ENCODE measurements around the gene LSM5. TPM values are rescaled to one million over a fixed set of nuclear protein-coding genes. Genes with fewer than 3 reads are reported as not detected.

Gene LSM5
- total and polyA plus RNA-seq, 9 of the 15 experiments (the other 6 are each of a cell fraction or from before 2014, with no cell fraction given), result 36.3 to 620 (median 186) TPM

DNA sequence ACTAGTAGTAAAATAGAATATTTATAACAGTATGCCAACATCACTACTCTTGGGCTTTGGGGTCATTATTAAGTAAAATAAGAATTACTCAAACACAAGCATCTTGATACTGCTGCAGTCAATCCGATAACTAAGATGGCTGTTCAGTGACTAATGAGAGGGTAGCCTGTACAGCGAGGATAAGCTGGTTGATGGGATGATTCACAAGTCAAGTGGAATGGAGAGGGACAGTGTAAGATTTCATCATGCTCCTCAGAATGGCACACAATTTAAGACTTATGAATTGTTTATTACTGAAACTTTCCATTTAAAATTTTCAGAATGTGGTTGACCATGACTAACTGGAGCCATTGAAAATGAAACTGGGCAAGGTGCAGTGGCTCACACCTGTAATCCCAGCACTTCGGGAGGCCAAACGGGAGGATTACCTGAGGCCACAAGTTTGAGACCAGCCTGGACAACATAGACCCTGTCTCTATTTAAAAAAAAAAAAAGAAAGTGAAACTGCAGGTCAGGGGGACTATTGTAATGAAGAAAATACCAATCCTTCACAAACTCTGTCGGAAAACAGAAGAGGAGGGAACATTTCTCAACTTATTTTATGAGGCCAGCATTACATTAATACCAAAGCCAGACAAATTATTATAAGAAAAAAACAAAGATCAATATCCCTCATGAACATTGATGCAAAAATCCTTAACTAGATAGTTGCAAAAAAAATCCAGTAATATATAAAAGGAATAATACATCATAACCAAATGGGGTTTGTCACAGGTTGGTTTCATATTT is 16.3 kb upstream of the LSM5 start (continued):
- TF ChIP-seq XRCC4 (IDR thresholded peaks at IDR 0.05; ENCODE audit: extremely low read depth, insufficient read depth, insufficient read length) (no peak), IRF9 (tag; IDR thresholded peaks at IDR 0.05) (peak; percentile 97), POLR2H (tag; IDR thresholded peaks at IDR 0.05; ENCODE audit: low read depth) (peak; percentile 76), MYNN (IDR thresholded peaks at IDR 0.05) (0 out of 2 replicates have a peak, but pooled peaks have one; percentile 35), MYNN (CRISPR knock-in tag; IDR thresholded peaks at IDR 0.05) (no peak), ZNF408 (CRISPR knock-in tag; IDR thresholded peaks at IDR 0.05; ENCODE audit: low read depth) (no peak), KLF6 (CRISPR knock-in tag; IDR thresholded peaks at IDR 0.05; ENCODE audit: borderline replicate concordance) (no peak; the same call in 1 of the 2 replicates), CBX3 (IDR thresholded peaks at IDR 0.05; ENCODE audit: borderline replicate concordance in 1 of 2, low read length in 2 of 2) (peak in 1 of 2 experiments; percentile 51; a peak in 1 of 3 replicates), ESRRB (CRISPR knock-in tag; IDR thresholded peaks at IDR 0.05; ENCODE audit: borderline replicate concordance) (no peak), HDAC3 (IDR thresholded peaks at IDR 0.05; ENCODE audit: borderline replicate concordance, partially characterized antibody) (peak; percentile 70), HDAC1 (IDR thresholded peaks at IDR 0.05) (peak in 1 of 2 experiments; percentile 41; a peak in 1 of 4 replicates), KLF1 (tag; IDR thresholded peaks at IDR 0.05) (0 out of 2 replicates have a peak, but pooled peaks have one; percentile 35), HINFP (tag; conservative IDR thresholded peaks at IDR 0.05; ENCODE audit: low read depth) (no peak), ZNF766 (CRISPR knock-in tag; conservative IDR thresholded peaks at IDR 0.05) (peak; percentile 61; the same call in 1 of the 2 replicates), NBN (IDR thresholded peaks at IDR 0.05; ENCODE audit: low read depth) (peak; percentile 70), NFATC3 (IDR thresholded peaks at IDR 0.05) (no peak; the same call in 1 of the 2 replicates), CXXC5 (CRISPR knock-in tag; IDR thresholded peaks at IDR 0.05) (peak; percentile 52; the same call in 1 of the 2 replicates), PHB2 (IDR thresholded peaks at IDR 0.05; ENCODE audit: low read depth) (no peak), HNRNPL (IDR thresholded peaks at IDR 0.05; ENCODE audit: low read depth, low read length) (no peak), ZC3H8 (IDR thresholded peaks at IDR 0.05) (no peak), FOXA1 (IDR thresholded peaks at IDR 0.05; ENCODE audit: borderline replicate concordance) (no peak), E2F3 (CRISPR knock-in tag; IDR thresholded peaks at IDR 0.05) (no peak), ZNF232 (CRISPR knock-in tag; IDR thresholded peaks at IDR 0.05) (no peak), HIVEP1 (CRISPR knock-in tag; IDR thresholded peaks at IDR 0.05) (no peak), POU5F1 (IDR thresholded peaks at IDR 0.05; ENCODE audit: borderline replicate concordance, low read depth, low read length, partially characterized antibody) (no peak), FOSL1 (tag; conservative IDR thresholded peaks at IDR 0.05) (peak; percentile 100)
- TF ChIP-seq, protein P1, sequence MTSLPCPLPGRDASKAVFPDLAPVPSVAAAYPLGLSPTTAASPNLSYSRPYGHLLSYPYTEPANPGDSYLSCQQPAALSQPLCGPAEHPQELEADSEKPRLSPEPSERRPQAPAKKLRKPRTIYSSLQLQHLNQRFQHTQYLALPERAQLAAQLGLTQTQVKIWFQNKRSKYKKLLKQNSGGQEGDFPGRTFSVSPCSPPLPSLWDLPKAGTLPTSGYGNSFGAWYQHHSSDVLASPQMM (CRISPR knock-in tag; IDR thresholded peaks at IDR 0.05), result no peak

All from K562 (cell line).